GM19328 (cell line): ENCODE results near the gene GPR150.

Source experiments
- ATAC-seq: cut with Tn5 transposase; IDR thresholded peaks from one replicate; pipeline ENCODE4 v1.9.1; 2021; ENCODE audit warnings: mild to moderate bottlenecking, moderate library complexity; ENCODE audit not compliant: unreplicated experiment

Gene GPR150

DNA sequence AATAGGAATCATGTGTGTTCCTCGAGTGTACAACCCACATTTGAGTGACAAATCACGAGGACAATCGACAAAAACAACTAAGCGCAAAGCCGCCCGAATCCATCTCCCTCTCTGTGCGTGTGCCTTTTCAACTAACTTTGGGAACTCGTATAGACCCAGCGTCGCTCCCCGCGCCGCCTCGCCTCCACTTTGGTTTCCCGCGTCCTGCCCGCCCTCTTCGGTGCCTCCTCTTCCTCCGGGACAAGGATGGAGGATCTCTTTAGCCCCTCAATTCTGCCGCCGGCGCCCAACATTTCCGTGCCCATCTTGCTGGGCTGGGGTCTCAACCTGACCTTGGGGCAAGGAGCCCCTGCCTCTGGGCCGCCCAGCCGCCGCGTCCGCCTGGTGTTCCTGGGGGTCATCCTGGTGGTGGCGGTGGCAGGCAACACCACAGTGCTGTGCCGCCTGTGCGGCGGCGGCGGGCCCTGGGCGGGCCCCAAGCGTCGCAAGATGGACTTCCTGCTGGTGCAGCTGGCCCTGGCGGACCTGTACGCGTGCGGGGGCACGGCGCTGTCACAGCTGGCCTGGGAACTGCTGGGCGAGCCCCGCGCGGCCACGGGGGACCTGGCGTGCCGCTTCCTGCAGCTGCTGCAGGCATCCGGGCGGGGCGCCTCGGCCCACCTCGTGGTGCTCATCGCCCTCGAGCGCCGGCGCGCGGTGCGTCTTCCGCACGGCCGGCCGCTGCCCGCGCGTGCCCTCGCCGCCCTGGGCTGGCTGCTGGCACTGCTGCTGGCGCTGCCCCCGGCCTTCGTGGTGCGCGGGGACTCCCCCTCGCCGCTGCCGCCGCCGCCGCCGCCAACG is at the start of gene GPR150:
Gene GPR150, plus strand, starts transcription at position 58 of the 840 bp plus-strand sequence. Its CDS starts 189 bp downstream, at position 247.
- ATAC-seq, result peak; percentile 56

DNA sequence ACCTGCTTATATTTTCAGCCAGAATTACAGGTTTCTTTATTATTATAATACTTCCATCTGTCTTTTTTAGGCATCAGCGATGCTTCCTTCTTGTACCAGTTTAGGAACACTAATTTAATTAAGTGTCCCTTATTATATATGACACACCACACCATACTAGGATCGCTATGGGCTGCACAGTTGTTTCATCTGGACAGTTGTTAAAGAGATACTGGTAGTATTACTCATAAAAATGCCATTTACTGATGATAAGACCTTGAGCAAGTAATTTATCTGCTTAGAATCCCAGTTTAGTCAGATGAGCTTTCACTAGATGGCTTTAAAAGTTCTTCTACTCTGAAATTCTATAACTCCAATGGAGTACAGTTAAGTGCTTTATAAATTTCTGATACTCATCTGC is 47.9 kb upstream of the GPR150 start:
- ATAC-seq, result no peak

DNA sequence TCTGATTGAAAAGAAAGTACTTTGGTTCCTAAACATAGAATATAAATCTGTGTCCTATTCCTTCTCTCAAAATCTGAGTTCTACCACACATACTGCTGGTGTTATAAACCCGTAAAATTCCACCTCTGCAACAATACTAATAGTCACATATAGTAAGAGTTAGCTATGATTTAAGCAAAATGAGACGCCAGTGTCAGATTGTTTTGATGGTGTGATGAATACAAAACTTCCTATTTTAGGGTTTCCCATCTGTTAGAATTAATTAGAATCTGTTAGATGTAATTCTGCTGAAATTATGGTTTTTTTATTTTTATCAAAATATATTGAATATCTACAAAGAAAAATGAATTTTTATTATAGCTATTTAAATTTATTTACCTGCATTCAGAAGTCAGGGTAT is 38.3 kb upstream of the GPR150 start:
- no peak for ATAC-seq

DNA sequence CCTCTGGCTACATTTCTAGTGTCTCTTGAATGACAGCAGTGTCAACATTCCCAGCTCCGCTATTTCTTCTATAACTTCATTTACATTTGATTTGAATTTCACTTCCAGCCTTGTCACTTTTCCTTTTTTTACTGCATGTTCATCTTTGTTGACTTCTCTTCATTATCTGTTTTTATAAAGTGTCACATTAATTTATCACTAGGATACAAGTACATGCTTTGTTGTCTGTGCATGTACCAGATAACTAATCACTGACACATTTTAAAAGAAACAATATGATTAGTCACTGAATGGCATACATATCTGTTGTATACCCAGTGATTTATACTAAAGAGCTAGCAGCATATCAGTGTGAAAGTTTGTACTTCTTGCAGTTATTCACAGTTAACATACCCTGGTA is 35.9 kb upstream of the GPR150 start:
- ATAC-seq, result no peak

- no peak for ATAC-seq
Measured at GRCh38 chr5:95590880-95591279, 29.0 kb upstream of the GPR150 start.

GRCh38 chr5:95591490-95591901 is 28.4 kb upstream of the GPR150 start:
- no peak for ATAC-seq

DNA sequence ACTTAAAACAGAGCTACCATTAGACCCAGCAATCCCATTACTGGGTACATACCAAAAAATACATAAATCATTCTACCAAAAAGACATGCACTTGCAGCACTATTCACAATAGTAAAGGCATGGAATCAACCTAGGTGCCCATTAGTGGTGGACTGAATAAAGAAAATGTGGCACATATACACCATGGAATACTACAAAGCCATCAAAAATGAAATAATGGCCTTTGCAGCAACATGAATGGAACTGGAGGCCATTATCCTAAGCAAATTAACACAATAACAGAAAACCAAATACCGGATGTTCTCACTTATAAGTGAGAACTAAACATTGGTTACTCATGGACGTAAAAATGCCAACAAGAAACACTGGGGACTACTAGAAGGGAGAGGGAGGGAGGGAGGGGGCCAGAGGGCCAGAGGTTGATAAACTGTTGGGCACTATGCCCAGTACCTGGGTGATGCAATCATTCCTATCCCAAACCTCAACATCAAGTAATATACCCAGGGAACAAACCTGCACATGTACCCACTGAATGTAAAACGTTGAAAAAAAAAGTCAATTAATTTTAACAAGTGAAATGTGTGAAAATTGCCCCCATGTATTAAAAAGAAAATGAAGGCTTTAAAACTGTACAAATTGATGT is 24.5 kb upstream of the GPR150 start:
- no peak for ATAC-seq

DNA sequence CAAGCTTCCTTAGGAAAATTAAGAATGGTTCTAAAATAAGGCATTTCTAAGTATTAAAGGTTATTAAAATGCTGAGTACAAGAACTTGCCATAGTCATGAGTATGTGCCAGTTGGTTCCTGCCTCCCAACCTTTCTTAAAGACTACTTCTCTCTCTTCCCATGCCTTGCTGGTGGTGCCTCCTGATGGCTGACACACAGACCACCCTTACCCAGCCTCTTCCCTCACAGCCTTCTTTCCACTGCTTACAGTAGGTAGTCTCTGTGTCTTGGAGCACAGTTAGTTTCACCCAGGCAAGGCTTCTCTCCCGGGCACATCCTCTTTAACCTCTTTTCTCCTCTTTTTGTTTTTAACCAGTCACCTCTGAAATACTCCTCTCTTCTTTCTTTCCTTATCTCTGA is 20.6 kb upstream of the GPR150 start:
- ATAC-seq, result no peak

- ATAC-seq, result no peak
Measured at GRCh38 chr5:95600557-95600956, 19.3 kb upstream of the GPR150 start.

- no peak for ATAC-seq
Measured at GRCh38 chr5:95605786-95606185, 14.1 kb upstream of the GPR150 start.

DNA sequence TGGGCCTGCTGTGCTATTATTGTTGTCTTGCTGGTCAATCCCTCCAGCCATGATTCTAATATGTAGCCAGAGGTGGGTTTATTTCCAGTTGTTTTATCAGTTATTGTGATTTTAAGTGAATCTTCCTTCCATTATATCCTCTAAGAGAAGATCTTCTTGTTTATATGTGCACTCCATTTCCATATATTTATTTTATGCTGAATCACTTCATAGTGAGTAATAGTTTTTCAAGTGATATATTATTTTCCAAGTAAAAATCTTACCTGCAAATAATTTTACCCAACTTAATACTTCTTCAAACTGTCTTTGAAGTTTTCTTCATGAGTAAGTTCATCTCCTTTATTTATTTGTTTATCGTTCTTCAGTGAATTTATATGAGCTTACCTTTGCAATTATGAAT is 13.5 kb upstream of the GPR150 start:
- no peak for ATAC-seq

DNA sequence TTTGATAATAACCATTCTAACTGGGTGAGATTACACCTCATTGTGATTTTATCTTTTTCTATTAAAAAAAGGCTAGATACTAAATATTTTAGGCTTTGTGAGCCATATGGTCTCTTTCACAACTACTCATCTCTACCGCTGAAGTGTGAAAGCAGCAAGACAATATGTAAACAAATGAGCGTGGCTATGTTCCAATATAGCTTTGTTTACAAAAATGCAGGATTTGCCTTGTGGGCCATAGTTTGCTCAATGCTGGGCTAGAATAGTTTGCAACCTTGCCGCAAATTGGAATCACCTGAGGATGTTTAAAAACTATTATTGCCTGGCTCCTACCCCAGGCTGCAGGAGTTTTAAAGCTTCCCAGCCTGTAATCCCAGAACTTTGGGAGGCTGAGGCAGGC is 10.2 kb upstream of the GPR150 start:
- ATAC-seq, result no peak

GRCh38 chr5:95610546-95610945 is 9.3 kb upstream of the GPR150 start:
- ATAC-seq, result no peak

GRCh38 chr5:95611396-95611795 is 8.5 kb upstream of the GPR150 start:
- no peak for ATAC-seq

DNA sequence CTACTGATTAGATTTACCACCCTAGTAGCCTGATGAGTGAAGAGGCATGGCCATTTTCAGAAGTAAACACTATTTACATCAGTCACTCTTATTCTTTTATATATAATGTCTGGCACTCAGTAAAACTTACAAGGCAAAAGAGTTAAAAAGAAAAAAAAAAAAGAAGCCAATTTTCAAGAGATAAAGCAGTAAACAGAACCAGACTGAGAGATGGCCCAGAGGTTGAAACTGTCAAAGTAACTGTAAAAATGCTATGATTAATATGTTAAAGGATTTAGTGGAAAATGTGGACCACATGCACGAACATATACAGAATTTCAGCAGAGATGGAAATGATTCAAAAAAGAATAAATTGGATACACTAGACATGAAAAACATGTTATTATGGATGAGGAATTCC is 6.4 kb upstream of the GPR150 start:
- ATAC-seq, result no peak

- ATAC-seq, result no peak
Measured at GRCh38 chr5:95615164-95615467, 4.8 kb upstream of the GPR150 start.

GRCh38 chr5:95617057-95617456 is 2.8 kb upstream of the GPR150 start:
- ATAC-seq, result no peak

- no peak for ATAC-seq
Measured at GRCh38 chr5:95619096-95619495, 791 bp upstream of the GPR150 start.

- no peak for ATAC-seq
Measured at GRCh38 chr5:95619514-95620029, 315 bp upstream of the GPR150 start.

GRCh38 chr5:95620870-95621838 is 1.3 kb downstream of the GPR150 start:
- ATAC-seq, result peak; percentile 41
